Measurements from ENCODE around the gene ABCB1. TPM values are rescaled to one million over a fixed set of nuclear protein-coding genes. Genes with fewer than 3 reads are reported as not detected.

ABCB1 gene
- total and polyA plus RNA-seq, 2 of the 8 experiments (the other 6 are each of a cell fraction or from before 2014, with no cell fraction given) = 0.51 to 1.2 TPM

- no peak overlapping the region for H3K23ac ChIP-seq (ENCODE audit: insufficient read length)
- H3K4ac ChIP-seq (replicated peaks; ENCODE audit: insufficient read length, low read depth, low read length) = no peak overlapping the region
- peak overlapping the region; percentile 34; the same call in 1 of the 2 replicates for H2AFZ ChIP-seq (ENCODE audit: low read length)
- H3K79me2 ChIP-seq (ENCODE audit: control insufficient read depth in 1 of 2, insufficient read depth in 2 of 2, low read length in 2 of 2) = no peaks in the 10 kb centered on the region
- H4K8ac ChIP-seq (ENCODE audit: extremely low read depth, insufficient read depth, low read length) = no peak overlapping the region
- H3K23me2 ChIP-seq (ENCODE audit: low read depth, low read length) = no peaks in the 10 kb centered on the region
- DNase-seq (ENCODE audit: low read depth in 1 of 2, low spot score in 2 of 2) (no peak), FAIRE-seq (no peak)
- H3K36me3 ChIP-seq (ENCODE audit: control insufficient read depth in 2 of 4, insufficient read depth in 4 of 4, low read length in 3 of 4) = no peaks in the 10 kb centered on the region
- TF ChIP-seq SP2 (IDR thresholded peaks at IDR 0.05; ENCODE audit: low read length) = no peak
- no peak for TF ChIP-seq FOSL1 (IDR thresholded peaks at IDR 0.05; ENCODE audit: insufficient read depth, low read depth, low read length)
- TF ChIP-seq CHD2 (IDR thresholded peaks at IDR 0.05; ENCODE audit: low read length) = no peak
- no peak for TF ChIP-seq GABPA (IDR thresholded peaks at IDR 0.05; ENCODE audit: borderline replicate concordance, insufficient read depth, low read length)
- no peak for TF ChIP-seq SUZ12 (IDR thresholded peaks at IDR 0.05; ENCODE audit: low read length)
- no peak for TF ChIP-seq CEBPB (IDR thresholded peaks at IDR 0.05; ENCODE audit: low read depth, low read length)
- TF ChIP-seq SIN3A (conservative IDR thresholded peaks at IDR 0.05 in 1 of 2, IDR thresholded peaks at IDR 0.05 in 1 of 2; ENCODE audit: low read depth in 1 of 2, low read length in 2 of 2) = no peak
- no peak for TF ChIP-seq YY1 (IDR thresholded peaks at IDR 0.05; ENCODE audit: low read depth, low read length)
- no peak for TF ChIP-seq KDM1A (IDR thresholded peaks at IDR 0.05; ENCODE audit: borderline replicate concordance, low read length)
- no peak overlapping the region for H2BK20ac ChIP-seq (ENCODE audit: low read length)
- POLR2A ChIA-PET (ENCODE audit: partially characterized antibody) = no interaction called here
- no peak overlapping the region for H3K56ac ChIP-seq (replicated peaks; ENCODE audit: insufficient read length, low read depth, low read length)
- no peak overlapping the region for H3K9ac ChIP-seq (replicated peaks in 1 of 4; ENCODE audit: extremely low read depth in 1 of 4, low read depth in 3 of 4, low read length in 3 of 4)
- no peaks in the 10 kb centered on the region for H3K9me3 ChIP-seq (ENCODE audit: insufficient read depth in 2 of 2, low read depth in 1 of 2, low read length in 1 of 2)
- no peak overlapping the region for H2BK12ac ChIP-seq (ENCODE audit: low read depth, low read length)
- H2BK120ac ChIP-seq (replicated peaks; ENCODE audit: low read depth, low read length) = no peak overlapping the region
- no peak overlapping the region for H3K14ac ChIP-seq (ENCODE audit: insufficient read length)
- H4K20me1 ChIP-seq (replicated peaks in 1 of 2; ENCODE audit: control insufficient read depth in 1 of 2, insufficient read depth in 2 of 2, low read length in 2 of 2) = no peaks in the 10 kb centered on the region
- WGBS, 2 experiments (ENCODE audit: extremely low coverage in 1 of 2, insufficient coverage in 1 of 2, insufficient read length in 1 of 2, insufficient replicate concordance in 2 of 2, low coverage in 1 of 2, low lambda C conversion rate in 2 of 2, missing lambda C conversion rate in 1 of 2) = 92% methylated on average over 1 of the region's 1 CpG; no CpG with 5 or more reads in 1 of the 2 experiments
- H3K27me3 ChIP-seq (replicated peaks in 1 of 4; ENCODE audit: control insufficient read depth in 3 of 4, extremely low read depth in 1 of 4, insufficient read depth in 3 of 4, low read length in 3 of 4) = no peaks in the 10 kb centered on the region
- H4K91ac ChIP-seq (replicated peaks; ENCODE audit: insufficient read length, low read length) = no peak overlapping the region
- H3K4me2 ChIP-seq (ENCODE audit: insufficient read depth in 1 of 2, low read depth in 2 of 2, low read length in 2 of 2) = no peak overlapping the region
- H3K27ac ChIP-seq (ENCODE audit: low read depth, low read length) = no peak overlapping the region
- H3K18ac ChIP-seq (ENCODE audit: extremely low read depth, low read length) = no peak overlapping the region
- H3K4me3 ChIP-seq (ENCODE audit: extremely low read depth in 1 of 4, insufficient read depth in 2 of 4, low read depth in 3 of 4, low read length in 4 of 4) = no peak overlapping the region
- no peak overlapping the region for H2BK15ac ChIP-seq (ENCODE audit: low read length)
- no peak overlapping the region for H2AK5ac ChIP-seq (ENCODE audit: low read depth, low read length)
- H3K4me1 ChIP-seq (replicated peaks in 1 of 4; ENCODE audit: control insufficient read depth in 3 of 4, insufficient read depth in 4 of 4, low read length in 3 of 4) = no peaks in the 10 kb centered on the region
- CTCF ChIA-PET (ENCODE audit: partially characterized antibody) = interaction anchor here (0.8 to 1.0 kb wide), 2 partner anchors 95 to 319 kb away, joined by 3 read pairs; no protein-coding TSS in a partner anchor
- no peaks in the 10 kb centered on the region for H3K79me1 ChIP-seq (ENCODE audit: low read depth, low read length)
- no peak overlapping the region for H4K5ac ChIP-seq (ENCODE audit: insufficient read length, low read depth, low read length)
- H2BK5ac ChIP-seq (ENCODE audit: low read depth, low read length) = no peak overlapping the region
Measured at GRCh38 chr7:87510411-87510875, 90.2 kb downstream of the ABCB1 start.
